Measurements from ENCODE around the gene TLR6. TPM values are rescaled to one million over a fixed set of nuclear protein-coding genes. Genes with fewer than 3 reads are reported as not detected.

Gene TLR6
- total RNA-seq, 1 donor from 2014 or later, result 2.6 TPM

DNA sequence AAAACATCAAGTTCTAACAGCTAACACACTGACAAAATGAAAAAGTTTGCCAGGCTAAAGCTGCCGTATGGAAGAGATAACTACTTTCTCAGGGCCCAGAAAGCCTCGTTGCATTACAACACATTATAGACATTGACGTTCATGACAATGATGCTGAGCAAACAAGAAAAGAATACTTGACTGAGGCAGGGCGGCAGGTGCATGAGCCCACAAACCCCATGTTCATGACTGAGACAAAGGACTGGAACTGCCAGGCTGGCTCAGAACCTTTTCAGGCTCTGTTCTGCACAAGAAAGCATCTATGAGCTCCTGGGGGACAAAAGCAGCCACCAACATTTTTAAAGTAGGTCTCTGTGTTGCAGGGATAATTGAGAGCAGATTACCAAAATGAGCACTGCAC, 13.6 kb downstream of the TLR6 start:
- Mint-ChIP-seq H3K4me1 (ENCODE audit: low read depth) (no peaks in the 10 kb centered on the region), H3K27ac (ENCODE audit: unreplicated experiment) (no peak overlapping the region)

DNA sequence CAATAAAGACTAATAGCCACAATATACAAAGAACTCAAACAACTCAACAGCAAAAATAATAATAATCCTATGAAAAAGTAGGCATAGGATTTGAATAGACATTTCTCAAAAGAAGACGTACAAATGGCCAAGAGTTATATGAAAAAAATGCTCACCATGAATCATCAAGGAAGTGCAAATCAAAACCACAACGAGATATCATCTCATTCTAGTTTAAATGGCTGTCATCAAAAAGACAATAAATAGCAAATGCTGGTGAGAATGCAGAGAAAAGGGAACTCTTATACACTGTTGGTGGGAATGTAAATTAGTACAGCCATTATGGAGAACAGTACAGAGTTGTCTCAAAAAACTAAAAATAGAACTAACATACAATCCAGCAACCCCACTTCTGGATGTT, 18.8 kb downstream of the TLR6 start:
- H3K4me3 Mint-ChIP-seq (ENCODE audit: unreplicated experiment), result no peak overlapping the region
- H3K4me1 Mint-ChIP-seq (ENCODE audit: low read depth), result no peaks in the 10 kb centered on the region
- no peak for DNase-seq (ENCODE audit: low spot score)
- H3K27ac Mint-ChIP-seq (ENCODE audit: unreplicated experiment), result no peak overlapping the region
- peaks cover 11% of the 10 kb centered on the region for H3K36me3 Mint-ChIP-seq (ENCODE audit: low read depth)
- no peaks in the 10 kb centered on the region for H3K27me3 Mint-ChIP-seq (ENCODE audit: low read depth)
- TF ChIP-seq, protein P1, sequence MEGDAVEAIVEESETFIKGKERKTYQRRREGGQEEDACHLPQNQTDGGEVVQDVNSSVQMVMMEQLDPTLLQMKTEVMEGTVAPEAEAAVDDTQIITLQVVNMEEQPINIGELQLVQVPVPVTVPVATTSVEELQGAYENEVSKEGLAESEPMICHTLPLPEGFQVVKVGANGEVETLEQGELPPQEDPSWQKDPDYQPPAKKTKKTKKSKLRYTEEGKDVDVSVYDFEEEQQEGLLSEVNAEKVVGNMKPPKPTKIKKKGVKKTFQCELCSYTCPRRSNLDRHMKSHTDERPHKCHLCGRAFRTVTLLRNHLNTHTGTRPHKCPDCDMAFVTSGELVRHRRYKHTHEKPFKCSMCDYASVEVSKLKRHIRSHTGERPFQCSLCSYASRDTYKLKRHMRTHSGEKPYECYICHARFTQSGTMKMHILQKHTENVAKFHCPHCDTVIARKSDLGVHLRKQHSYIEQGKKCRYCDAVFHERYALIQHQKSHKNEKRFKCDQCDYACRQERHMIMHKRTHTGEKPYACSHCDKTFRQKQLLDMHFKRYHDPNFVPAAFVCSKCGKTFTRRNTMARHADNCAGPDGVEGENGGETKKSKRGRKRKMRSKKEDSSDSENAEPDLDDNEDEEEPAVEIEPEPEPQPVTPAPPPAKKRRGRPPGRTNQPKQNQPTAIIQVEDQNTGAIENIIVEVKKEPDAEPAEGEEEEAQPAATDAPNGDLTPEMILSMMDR (IDR thresholded peaks at IDR 0.05), result no peak
- H3K9me3 Mint-ChIP-seq (ENCODE audit: low read depth), result peaks cover 33% of the 10 kb centered on the region

More for the DNA sequence above, 13.6 kb downstream of the TLR6 start:
- Mint-ChIP-seq H3K27me3 (ENCODE audit: low read depth) (no peaks in the 10 kb centered on the region), H3K36me3 (ENCODE audit: low read depth) (no peaks in the 10 kb centered on the region), H3K9me3 (ENCODE audit: low read depth) (no peaks in the 10 kb centered on the region), H3K4me3 (ENCODE audit: unreplicated experiment) (no peak overlapping the region)
- DNase-seq (ENCODE audit: low spot score), result no peak
- TF ChIP-seq, protein P1 (IDR thresholded peaks at IDR 0.05), result no peak

DNA sequence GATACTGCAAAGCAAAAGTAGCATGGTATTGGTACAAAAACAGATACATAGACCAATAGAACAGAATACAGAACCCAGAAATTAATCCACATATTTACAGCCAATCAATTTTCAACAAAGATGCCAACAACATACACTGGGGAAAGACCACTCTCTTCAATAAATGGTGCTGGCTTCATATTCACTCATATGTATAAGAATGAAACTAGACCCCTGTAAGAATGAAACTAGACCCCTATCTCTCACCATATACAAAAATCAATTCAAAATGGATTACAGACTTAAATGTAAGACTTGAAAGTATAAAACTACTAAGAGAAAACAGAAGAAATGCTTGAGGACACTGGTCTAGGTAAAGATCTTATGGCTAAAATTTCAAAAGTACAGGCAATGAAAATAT, 19.3 kb downstream of the TLR6 start:
- no peaks in the 10 kb centered on the region for H3K27me3 Mint-ChIP-seq (ENCODE audit: low read depth)
- H3K4me3 Mint-ChIP-seq (ENCODE audit: unreplicated experiment), result no peak overlapping the region
- H3K36me3 Mint-ChIP-seq (ENCODE audit: low read depth), result peaks cover 11% of the 10 kb centered on the region
- peaks cover 33% of the 10 kb centered on the region for H3K9me3 Mint-ChIP-seq (ENCODE audit: low read depth)
- no peak for DNase-seq (ENCODE audit: low spot score)
- TF ChIP-seq, protein P1 (IDR thresholded peaks at IDR 0.05), result no peak
- H3K4me1 Mint-ChIP-seq (ENCODE audit: low read depth), result no peaks in the 10 kb centered on the region
- H3K27ac Mint-ChIP-seq (ENCODE audit: unreplicated experiment), result no peak overlapping the region

DNA sequence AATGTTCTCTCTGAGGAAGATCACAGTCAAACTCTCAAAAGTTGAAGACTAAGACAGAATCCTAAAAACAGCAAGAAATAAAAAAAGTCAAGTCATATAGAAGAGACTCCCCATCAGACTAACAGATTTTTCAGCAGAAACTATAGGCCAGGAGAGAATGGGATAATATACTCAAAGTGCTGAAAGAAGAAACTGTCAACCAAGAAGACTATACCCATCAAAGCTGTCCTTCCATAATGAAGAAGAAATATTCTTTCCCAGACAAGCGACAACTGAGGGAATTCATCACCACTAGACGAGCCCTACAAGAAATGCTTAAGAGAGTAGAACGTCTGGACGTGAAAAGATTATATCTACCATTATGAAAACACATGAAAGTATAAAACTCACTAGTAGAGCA, 22.0 kb downstream of the TLR6 start:
- TF ChIP-seq, protein P1 (IDR thresholded peaks at IDR 0.05), result no peak
- Mint-ChIP-seq H3K4me1 (ENCODE audit: low read depth) (no peaks in the 10 kb centered on the region), H3K4me3 (ENCODE audit: unreplicated experiment) (no peak overlapping the region), H3K36me3 (ENCODE audit: low read depth) (peaks cover 13% of the 10 kb centered on the region), H3K27me3 (ENCODE audit: low read depth) (no peaks in the 10 kb centered on the region), H3K9me3 (ENCODE audit: low read depth) (peaks cover 33% of the 10 kb centered on the region), H3K27ac (ENCODE audit: unreplicated experiment) (no peak overlapping the region)
- no peak for DNase-seq (ENCODE audit: low spot score)

- Mint-ChIP-seq H3K27me3 (ENCODE audit: low read depth) (no peaks in the 10 kb centered on the region), H3K36me3 (ENCODE audit: low read depth) (peaks cover 13% of the 10 kb centered on the region), H3K27ac (ENCODE audit: unreplicated experiment) (no peak overlapping the region), H3K4me3 (ENCODE audit: unreplicated experiment) (no peak overlapping the region), H3K4me1 (ENCODE audit: low read depth) (no peaks in the 10 kb centered on the region), H3K9me3 (ENCODE audit: low read depth) (peaks cover 33% of the 10 kb centered on the region)
- DNase-seq (ENCODE audit: low spot score), result no peak
- TF ChIP-seq, protein P1 (IDR thresholded peaks at IDR 0.05), result no peak
Measured at GRCh38 chr4:38832624-38833528, 23.7 kb downstream of the TLR6 start.
